ENCODE results near the gene DYRK3.

Gene DYRK3

DNA sequence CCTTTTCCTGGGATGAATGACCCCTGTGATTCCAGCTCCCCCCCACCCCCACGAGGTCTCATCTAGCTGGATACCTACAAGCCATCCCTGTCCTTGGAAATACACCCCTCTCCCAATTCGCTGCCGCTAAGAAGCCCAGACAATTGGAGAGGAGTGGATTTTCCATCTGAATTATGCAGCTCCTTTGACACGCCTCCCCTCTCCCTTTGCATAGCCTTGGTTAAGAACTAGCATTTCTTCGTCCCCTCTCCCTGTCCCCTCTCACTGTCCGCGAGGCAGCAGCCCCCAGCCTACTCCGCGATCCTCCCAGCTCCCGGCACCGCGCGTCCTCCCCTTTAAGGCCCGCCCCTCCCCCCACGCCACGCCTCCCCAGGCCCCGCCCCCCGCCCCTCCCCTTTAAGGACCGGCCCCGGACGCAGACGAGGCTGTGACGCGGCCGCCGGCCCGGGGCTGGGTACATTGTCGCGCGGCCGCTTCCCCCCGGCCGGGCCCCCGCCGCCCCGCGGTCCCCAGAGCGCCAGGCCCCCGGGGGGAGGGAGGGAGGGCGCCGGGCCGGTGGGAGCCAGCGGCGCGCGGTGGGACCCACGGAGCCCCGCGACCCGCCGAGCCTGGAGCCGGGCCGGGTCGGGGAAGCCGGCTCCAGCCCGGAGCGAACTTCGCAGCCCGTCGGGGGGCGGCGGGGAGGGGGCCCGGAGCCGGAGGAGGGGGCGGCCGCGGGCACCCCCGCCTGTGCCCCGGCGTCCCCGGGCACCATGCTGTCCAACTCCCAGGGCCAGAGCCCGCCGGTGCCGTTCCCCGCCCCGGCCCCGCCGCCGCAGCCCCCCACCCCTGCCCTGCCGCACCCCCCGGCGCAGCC, 49.4 kb downstream of the DYRK3 start, which contains the start of gene MAPKAPK2:
Gene MAPKAPK2, plus strand, starts transcription at position 428 of the 856 bp plus-strand sequence. Its CDS starts 325 bp downstream, at position 753.
- peak; percentile 76 for DNase-seq

DNA sequence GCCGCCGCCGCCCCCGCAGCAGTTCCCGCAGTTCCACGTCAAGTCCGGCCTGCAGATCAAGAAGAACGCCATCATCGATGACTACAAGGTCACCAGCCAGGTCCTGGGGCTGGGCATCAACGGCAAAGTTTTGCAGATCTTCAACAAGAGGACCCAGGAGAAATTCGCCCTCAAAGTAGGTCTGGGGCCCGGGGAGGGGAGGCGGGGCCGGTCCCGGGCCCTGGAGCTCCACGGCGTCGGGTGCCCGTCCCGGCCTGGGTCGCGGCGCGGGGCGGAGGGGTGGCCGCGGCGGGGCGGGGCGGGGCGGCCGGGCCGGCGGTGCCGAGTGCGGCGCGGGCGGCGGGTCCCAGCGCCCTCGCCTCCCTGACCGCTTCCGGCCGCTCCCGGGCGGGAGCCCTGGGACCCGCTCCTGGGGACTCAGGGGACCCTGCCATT, 50.0 kb downstream of the DYRK3 start:
- peak; percentile 42 for DNase-seq

DNA sequence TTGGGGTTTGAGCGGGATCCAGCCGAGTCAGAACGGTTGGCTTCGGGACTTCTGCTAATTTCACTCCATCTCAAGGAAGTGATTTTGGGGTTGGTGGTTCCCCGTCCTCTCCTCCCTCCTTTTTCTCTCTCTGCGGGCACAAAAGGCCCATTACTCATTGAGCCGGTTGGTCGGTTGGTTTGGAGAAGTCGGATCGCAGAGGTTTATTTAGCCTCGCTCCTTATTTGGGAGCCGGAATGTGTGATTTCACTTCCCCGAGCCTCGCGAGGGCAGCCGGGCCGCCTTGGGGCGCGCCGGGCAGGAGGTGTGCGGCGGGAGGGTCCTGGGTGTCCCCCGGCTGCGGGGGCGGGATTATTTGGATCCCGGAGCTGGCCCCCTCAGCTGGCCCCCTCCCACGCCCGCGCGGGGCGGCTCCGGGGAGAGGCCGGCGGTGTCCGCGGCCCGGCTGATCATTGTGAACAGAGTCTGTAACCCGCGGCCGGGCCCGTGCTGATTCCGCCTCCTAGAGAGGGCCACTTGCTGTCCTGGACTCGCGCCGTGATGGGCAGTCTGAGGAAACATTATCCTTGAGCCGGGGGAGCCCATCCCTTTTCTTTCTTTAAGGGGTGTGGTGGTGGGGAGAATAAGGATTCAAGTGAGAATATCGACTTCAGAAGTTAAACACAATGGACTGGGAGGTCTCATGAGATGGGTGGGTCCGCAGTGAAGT, 50.6 kb downstream of the DYRK3 start:
- peak; percentile 44 for DNase-seq

DNA sequence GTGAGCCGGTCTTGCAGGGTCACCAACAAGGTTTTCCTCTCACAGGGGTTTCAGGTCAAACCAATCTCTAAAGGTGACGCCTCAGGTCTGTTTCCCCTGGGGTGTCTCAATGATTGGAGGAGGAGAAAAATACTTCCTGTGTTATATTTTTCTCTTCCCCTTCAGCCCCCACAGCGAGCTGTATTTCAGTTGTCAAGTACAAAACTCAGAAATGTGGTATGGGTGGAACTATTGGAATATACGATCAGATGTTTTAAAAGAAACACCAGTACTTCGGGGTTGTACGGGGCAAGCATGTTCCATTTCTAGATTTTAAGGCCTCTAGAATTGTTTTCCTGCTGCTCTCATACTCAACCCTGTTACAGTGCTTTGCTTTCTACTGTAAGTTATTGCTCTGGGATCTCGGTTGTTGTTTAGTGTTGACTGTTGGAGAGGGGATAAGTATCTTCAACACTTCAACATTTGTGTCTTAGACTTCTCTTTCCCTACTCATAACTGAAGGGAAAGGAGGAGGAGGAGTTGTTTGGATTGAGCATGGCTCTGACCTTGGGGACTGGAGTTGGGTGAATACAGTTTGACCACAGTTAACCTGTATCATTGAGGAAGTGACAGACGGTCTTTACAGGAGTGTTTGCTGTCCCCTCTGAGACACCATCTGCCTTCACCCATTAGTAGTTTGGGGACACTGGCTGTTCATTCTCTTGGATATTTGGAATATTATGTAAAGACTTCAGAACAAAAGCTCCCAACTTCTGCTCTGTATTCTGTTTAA, 51.3 kb downstream of the DYRK3 start:
- no peak for DNase-seq

DNA sequence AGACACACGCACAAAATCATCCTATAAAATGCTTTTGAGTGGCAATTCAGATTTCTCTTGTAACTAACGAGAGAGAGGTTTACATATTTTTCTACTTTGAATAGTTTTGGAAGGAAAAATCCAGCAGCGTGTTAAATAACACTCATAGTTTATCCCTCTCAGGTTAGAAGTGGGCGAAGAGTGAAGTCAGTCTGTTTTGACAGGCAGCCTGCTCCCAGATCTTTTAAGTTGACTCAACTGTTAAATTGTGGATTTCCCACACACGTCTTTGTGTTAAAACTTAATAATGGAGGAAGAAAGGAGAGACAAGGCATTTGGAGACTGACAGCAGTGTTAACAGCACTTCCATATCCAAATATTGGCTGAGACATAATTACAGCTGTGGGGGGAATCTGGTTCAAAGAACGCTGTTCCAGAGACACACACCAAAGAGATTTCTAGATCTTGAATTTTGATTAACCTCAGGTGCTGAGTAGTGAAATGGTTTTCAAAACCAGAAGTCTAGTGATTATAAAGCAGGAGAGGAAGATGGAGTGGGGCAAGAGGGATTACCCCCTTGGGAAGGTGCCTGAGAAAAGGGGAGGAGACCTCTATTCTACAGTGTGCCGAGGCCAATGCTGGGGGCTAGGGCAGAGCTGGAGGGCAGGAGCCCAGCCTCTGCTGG, 52.0 kb downstream of the DYRK3 start:
- DNase-seq = no peak

DNA sequence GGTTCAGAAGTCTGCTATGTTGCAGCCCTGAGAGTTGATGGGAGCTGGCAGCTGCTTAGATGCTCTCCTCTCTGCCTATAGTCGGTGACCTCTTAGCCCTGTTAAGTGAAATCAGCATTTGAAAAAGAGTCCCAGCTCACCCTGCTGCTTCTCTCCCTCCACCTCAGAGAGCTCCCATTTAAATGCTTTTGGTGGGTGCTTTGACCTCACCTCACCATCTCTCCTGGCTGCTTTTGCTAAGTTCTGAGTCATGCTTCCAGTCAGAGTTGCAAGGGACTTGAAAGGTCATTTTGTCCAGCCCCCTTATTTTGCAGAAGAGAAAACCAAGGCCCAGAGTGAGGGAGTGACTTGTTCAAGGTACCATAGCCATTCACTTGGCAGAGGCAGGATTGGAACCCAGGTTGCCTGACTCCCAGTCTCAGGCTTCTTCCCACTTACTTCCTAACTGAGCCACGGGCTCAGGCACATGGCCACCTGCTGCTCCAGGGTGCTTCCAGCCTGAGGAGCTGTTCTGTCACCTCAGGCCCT, 52.6 kb downstream of the DYRK3 start:
- no peak for DNase-seq

DNA sequence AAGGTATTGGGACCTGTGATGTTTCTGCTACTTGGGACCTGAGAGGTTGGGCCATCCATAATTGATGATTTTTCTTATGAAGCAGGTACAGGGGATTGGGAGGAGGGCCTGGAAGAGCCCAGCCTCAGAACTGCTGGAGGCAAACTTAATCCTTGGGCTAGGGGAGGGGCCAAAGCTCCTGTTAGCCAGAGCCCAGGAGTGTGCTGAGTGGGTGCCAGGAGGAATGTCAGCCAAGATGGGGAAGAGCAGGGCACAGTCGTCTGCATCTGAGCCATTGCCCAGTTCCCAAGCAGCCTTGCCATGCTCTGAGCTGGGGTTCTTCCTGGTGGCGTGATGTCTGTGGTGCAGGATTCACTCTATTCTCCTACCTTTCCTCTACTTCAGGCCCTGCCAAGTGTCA, 55.2 kb downstream of the DYRK3 start:
- DNase-seq = no peak

DNA sequence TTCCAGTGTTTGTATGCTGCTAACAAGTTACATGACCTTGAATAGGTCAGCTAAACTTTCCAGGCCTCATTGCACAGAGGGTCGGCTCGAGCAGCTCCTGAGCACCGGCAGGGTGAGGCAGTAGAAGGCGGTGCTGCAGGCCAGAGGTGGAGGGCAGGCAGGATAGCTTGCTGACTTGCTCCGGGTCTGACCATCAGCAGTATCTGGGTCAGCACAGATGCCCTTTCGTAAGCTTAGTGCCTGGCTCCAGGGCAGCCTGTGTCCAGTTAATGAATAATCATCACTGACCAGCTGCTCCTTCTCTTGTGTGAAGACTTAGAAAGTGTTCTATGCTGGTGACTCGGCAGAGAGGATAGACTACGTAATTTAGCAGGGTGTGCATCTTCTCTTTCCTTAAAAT, 56.3 kb downstream of the DYRK3 start:
- DNase-seq = no peak

DNA sequence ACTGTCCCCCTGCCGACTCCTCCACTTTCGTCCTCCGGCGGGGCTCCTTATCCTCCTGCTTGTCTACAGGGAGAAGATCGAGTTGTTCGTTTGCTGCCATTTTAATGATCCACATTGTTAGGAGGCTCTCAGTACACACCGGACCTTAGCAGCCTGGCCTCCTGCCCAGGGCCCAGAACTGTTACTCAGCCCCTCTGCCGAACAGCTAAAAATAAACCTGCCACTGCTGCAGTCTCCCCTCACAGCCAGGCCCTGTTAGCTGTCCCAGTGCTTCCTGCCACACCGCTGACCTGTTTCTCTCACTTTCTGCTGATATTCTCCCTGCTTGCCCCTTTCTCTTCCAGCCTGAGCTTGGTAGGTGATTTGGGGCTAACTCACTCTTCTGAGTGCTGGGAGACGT, 57.7 kb downstream of the DYRK3 start:
- DNase-seq = no peak

DNA sequence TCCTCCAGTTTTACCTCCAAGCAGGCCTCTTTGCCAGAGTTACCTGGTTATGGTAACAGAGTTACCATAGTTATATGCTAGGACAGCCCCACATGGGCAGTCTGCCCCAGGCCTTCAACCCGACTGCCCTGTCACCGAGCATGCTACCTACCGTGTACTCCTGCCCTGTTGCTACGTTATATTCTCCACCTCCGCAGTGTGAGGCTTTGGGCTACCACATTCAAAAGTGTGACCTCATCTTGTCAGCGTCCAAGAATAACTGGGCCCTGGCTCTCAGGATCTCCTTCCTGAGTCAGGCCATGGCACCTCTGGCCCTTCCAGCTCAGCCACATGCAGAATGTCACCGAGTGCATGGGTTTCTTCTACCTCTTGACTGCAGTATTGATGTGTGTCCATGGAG, 58.3 kb downstream of the DYRK3 start:
- DNase-seq = no peak

DNA sequence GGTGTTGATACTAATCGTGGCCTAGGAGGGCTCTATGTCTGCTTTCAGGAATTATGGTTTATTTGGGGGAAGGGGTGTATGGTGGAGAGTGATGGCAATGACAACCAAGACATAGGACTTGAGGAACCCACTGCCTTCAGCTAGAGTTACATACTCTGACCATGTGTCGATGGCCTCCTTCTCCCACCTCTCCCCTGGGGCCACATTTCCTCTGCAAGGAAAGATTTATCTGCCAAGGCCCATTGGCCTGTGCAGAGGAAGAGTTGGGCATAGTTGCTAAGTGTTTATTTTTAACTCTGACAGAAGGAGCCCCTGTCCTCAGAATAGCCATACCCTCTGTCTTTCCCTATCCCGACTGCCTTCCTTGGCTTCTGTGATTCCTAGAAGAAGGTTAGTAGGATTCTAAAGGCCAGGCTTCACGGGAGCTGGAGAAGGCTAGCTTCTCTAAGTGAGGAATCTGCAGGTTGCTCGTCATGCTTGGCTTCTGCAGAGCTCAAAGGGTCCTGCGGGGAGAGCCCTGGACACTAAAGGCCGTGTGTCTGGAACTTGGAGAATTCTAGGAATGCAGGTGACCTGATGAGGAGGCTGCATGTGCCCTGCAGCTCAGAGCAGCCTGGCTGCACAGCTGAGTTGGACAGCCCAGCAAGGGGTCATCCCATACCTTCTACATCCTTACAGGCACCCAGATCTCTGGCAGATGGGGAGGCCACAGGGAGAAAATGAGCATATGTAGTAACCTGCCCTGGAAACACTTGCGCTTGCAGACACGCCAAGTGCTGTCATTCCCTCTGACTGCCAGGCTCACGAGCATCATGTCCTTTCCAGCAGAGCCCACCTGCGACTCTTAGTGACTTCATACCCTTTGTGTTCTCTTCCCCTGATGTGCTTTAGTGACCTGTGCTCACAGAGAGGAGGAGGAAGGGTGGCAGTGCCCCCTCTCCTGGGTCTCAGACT, 59.1 kb downstream of the DYRK3 start:
- DNase-seq = no peak

DNA sequence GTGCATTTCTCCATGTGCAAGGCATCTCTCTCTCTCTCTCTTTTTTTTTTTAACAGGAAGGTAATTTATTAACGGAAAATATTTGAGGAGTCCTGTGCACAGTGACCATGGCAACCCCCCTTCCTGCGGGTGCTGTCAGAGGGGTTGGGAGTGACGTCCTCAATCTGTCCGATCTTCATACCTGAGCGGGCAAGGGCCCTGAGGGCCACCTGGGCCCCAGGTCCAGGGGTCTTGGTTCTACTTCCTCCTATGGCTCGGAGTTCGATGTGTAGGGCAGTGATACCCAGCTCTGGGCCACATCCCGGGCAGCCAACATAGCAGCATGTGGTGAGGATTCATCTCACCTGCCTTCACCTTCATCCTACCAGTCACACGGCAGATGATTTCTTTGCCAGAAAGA, 60.4 kb downstream of the DYRK3 start:
- no peak for DNase-seq

DNA sequence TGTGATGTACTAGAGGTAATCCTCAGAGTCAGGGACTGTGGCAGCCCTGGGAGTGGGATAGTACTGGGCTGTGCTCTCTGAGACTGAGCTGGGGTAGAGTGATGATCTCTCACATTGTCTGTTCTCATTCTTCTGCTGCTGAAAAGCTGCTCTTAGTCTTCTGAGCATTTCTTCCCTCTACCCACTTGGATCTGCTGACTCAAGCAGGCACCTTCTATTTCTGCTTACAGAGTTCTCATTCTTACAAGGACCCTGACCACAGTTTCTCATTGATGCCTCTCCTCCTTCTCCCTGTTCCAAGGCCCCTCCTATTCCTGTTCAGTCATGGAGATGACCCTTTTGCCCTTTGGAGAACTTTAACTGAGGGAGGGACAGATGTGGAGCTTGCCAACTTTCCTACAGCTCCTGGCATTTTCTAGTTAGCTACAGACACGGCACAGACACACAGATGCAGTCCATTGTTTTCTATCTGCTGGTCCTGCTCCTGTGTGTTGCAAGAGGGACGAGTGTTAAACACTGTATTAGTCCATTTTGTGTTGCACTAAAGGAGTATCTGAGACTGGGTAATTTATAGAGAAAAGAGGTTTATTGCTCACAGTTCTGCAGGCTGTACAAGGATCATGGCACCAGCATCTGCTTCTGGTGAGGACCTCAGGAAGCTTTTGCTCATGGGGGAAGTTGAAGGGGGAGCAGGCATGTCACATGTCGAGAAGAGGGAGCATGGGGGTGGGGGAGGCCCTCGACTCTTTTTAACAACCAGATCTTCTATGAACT, 61.7 kb downstream of the DYRK3 start:
- DNase-seq = no peak

DNA sequence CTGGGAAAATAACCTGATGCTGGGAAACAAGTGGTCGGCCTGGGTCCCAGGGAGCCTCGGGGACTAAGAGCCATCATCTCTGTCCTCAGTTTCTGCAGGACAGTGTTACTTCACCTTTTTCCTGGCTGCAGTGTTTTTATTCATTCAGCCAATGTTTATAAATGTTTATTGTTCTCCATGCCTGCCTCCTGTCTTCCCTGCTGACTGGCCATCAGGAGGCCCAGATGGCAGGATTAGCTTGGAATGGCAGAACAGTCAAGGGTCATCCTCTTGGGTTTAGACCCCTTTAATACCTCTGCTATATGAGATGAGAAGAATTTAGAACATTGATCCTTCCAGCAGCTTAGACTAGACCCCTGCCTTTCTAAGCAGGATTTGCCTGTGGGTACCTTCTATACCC, 62.7 kb downstream of the DYRK3 start:
- no peak for DNase-seq

Data from stimulated activated CD4-positive, alpha-beta T cell treated with anti-CD3 and anti-CD28 coated beads, Interleukin-4, amount 100 ng/mL, for 24 hours (primary cell).